Esophagus squamous epithelium (tissue), 4 donors: ENCODE results near the gene USB1.

Experiments used
- POLR2A ChIP-seq, 4 donors: fragments of 450-650 bp; IDR thresholded peaks; one replicate each; pipeline ENCODE4 v1.6.1; 2017; ENCODE audit warnings: antibody characterized with exemption in 4 of 4, mild to moderate bottlenecking in 4 of 4, moderate library complexity in 3 of 4
- TF ChIP-seq, protein P1 (sequence below), 6 experiments: fragments of 450-650 bp in 4 of 6; fragments of 200-600 bp in 2 of 6; sonication (generic) in 2 of 6; IDR thresholded peaks; one replicate each; pipeline ENCODE4 v1.5.1; 2016 to 2019; ENCODE audit warnings: antibody characterized with exemption in 6 of 6, mild to moderate bottlenecking in 4 of 6, moderate library complexity in 4 of 6

DNA sequence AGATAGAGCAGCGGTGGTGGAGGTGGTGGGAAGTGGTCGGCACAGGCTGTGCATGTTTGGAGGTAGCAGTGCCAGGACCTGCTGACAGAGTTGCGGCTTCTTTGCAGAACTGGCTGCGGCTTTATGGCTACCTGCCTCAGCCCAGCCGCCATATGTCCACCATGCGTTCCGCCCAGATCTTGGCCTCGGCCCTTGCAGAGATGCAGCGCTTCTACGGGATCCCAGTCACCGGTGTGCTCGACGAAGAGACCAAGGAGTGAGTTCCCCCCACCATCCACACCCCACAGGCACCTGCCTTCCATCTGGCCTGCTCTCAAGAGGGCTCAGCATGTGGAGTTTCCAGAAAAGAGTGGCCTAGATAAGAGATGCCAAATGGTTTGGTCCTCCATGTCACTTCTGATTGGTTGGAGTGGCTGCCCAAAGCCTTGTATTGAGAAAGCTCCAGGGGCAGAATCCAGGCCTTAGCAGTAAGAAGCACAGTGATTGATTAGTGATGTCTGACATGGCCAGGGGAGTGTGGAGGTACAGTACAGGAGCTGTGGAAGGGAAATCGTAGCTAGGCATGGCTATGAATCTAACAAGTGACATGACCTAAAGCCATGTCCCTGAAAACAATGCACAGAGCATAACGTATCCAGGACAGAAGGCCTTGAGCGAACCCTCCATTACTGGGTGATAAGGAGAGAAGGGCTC lies 36.3 kb downstream of the USB1 start:
- TF ChIP-seq, protein P1, sequence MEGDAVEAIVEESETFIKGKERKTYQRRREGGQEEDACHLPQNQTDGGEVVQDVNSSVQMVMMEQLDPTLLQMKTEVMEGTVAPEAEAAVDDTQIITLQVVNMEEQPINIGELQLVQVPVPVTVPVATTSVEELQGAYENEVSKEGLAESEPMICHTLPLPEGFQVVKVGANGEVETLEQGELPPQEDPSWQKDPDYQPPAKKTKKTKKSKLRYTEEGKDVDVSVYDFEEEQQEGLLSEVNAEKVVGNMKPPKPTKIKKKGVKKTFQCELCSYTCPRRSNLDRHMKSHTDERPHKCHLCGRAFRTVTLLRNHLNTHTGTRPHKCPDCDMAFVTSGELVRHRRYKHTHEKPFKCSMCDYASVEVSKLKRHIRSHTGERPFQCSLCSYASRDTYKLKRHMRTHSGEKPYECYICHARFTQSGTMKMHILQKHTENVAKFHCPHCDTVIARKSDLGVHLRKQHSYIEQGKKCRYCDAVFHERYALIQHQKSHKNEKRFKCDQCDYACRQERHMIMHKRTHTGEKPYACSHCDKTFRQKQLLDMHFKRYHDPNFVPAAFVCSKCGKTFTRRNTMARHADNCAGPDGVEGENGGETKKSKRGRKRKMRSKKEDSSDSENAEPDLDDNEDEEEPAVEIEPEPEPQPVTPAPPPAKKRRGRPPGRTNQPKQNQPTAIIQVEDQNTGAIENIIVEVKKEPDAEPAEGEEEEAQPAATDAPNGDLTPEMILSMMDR (IDR thresholded peaks at IDR 0.05): no peak
- no peak for TF ChIP-seq POLR2A (IDR thresholded peaks at IDR 0.05)
